B cell (primary cell): ENCODE results near the gene CACNA1D. TPM values are rescaled to one million over a fixed set of nuclear protein-coding genes. Genes with fewer than 3 reads are reported as not detected.

Experiments
- ATAC-seq: fragments of 200-7000 bp; cut with Tn5 transposase; one replicate; pipeline ENCODE4 v1.10.0; 2021; ENCODE audit warnings: low read depth, mild to moderate bottlenecking, moderate number of reproducible peaks, moderate library complexity
- CTCF ChIA-PET: fragments of 350-600 bp; sonication (Branson Sonifier 250); formaldehyde crosslinking; loops from one replicate; lab custom pipeline; 2021; ENCODE audit warnings: antibody characterized with exemption, inconsistent platforms; lab: Charles Lee
- POLR2A ChIA-PET: fragments of 350-600 bp; sonication (Branson Sonifier 250); formaldehyde crosslinking; loops from one replicate; lab custom pipeline; 2021; ENCODE audit warnings: antibody characterized with exemption; lab: Charles Lee
- DNase-seq: peaks from one replicate; pipeline ENCODE4 v3.0.0; 2013
- H2AFZ ChIP-seq: 2 replicates; pipeline ENCODE4 v1.6.1; 2012; ENCODE audit warnings: mild to moderate bottlenecking, low read depth, low read length; ENCODE audit not compliant: insufficient read depth, poor library complexity, severe bottlenecking
- H3K27ac ChIP-seq, 2 donors: 1 replicate in 1 of 2; 2 replicates in 1 of 2; pipeline ENCODE4 v1.5.1; 2012 to 2013; ENCODE audit warnings: low read length in 2 of 2, mild to moderate bottlenecking in 2 of 2, moderate library complexity in 1 of 2
- H3K27me3 ChIP-seq, 4 experiments: fragments of 200-600 bp in 1 of 4; sonication (generic) in 1 of 4; replicated peaks in 1 of 4; 1 replicate in 2 of 4; 2 replicates in 2 of 4; pipeline versions ENCODE4 v1.6.1 to v1.7.0; 2013 to 2016; ENCODE audit warnings: low read length in 3 of 4, mild to moderate bottlenecking in 2 of 4, mixed read lengths in 1 of 4, moderate library complexity in 1 of 4; ENCODE audit not compliant: insufficient read depth in 4 of 4, control insufficient read depth in 3 of 4; ENCODE audit errors: control extremely low read depth in 1 of 4
- H3K36me3 ChIP-seq, 2 experiments: replicated peaks in 1 of 2; 1 replicate in 1 of 2; 2 replicates in 1 of 2; pipeline versions ENCODE4 v1.6.1 to v1.7.1; 2013; ENCODE audit warnings: low read length in 1 of 2; ENCODE audit not compliant: insufficient read depth in 2 of 2, control insufficient read depth in 1 of 2; ENCODE audit errors: control extremely low read depth in 1 of 2, extremely low read depth in 1 of 2
- H3K4me1 ChIP-seq, 2 donors: fragments of 200-600 bp in 1 of 2; sonication (generic) in 1 of 2; 1 replicate in 1 of 2; 2 replicates in 1 of 2; pipeline versions ENCODE4 v1.5.1 to v1.6.1; 2013 to 2017; ENCODE audit warnings: low read length in 2 of 2; ENCODE audit not compliant: control insufficient read depth in 2 of 2, insufficient read depth in 2 of 2
- H3K4me2 ChIP-seq: replicated peaks from 2 replicates; pipeline ENCODE3; 2012; ENCODE audit warnings: mild to moderate bottlenecking, low read depth, low read length; ENCODE audit not compliant: poor library complexity, severe bottlenecking
- H3K4me3 ChIP-seq, 5 experiments: fragments of 200-600 bp in 1 of 5; sonication (generic) in 1 of 5; 1 replicate in 3 of 5; 2 replicates in 2 of 5; pipeline versions ENCODE4 v1.5.1 to v1.7.0; 2011 to 2016; ENCODE audit warnings: low read length in 4 of 5, mild to moderate bottlenecking in 4 of 5, low read depth in 2 of 5, control low read depth in 1 of 5, moderate library complexity in 1 of 5; ENCODE audit not compliant: insufficient read depth in 1 of 5; ENCODE audit errors: control extremely low read depth in 1 of 5, extremely low read depth in 1 of 5
- H3K79me2 ChIP-seq: fragments of 200-600 bp; sonication (generic); one replicate; pipeline ENCODE4 v1.6.0; 2016; ENCODE audit warnings: low read length; ENCODE audit not compliant: control insufficient read depth, insufficient read depth
- H3K9ac ChIP-seq: fragments of 200-600 bp; sonication (generic); 2 replicates; pipeline ENCODE4 v1.6.1; 2017; ENCODE audit warnings: mild to moderate bottlenecking, low read length, moderate library complexity
- H3K9me3 ChIP-seq, 3 donors: one replicate each; pipeline versions ENCODE4 v1.6.1 to v1.7.1; 2013; ENCODE audit warnings: low read length in 2 of 3; ENCODE audit not compliant: control insufficient read depth in 2 of 3, insufficient read depth in 1 of 3; ENCODE audit errors: control extremely low read depth in 1 of 3
- H4K20me1 ChIP-seq: 2 replicates; pipeline ENCODE4 v1.6.0; 2012; ENCODE audit warnings: mild to moderate bottlenecking, low read length; ENCODE audit not compliant: insufficient read depth, control insufficient read depth, poor library complexity, severe bottlenecking
- H3K27ac Mint-ChIP-seq: one replicate; pipeline ENCODE4 v1.8.0; 2021; ENCODE audit warnings: mixed read lengths
- H3K27me3 Mint-ChIP-seq: one replicate; pipeline ENCODE4 v1.8.0; 2021; ENCODE audit warnings: mixed read lengths
- H3K4me1 Mint-ChIP-seq: one replicate; pipeline ENCODE4 v1.8.0; 2021; ENCODE audit warnings: mixed read lengths
- H3K4me3 Mint-ChIP-seq: one replicate; pipeline ENCODE4 v1.8.0; 2021; ENCODE audit warnings: mixed read lengths
- H3K9me3 Mint-ChIP-seq: one replicate; pipeline ENCODE4 v1.8.0; 2022; ENCODE audit warnings: mixed read lengths; ENCODE audit not compliant: insufficient read depth
- CTCF ChIP-seq: fragments of 200-600 bp; IDR thresholded peaks from one replicate; pipeline ENCODE4 v1.8.0; 2022; ENCODE audit warnings: antibody characterized with exemption, mild to moderate bottlenecking
- EZH2 ChIP-seq: IDR thresholded peaks from 2 replicates; pipeline ENCODE4 v1.6.1; 2012; ENCODE audit warnings: borderline replicate concordance, low read depth, mild to moderate bottlenecking, moderate library complexity, low read length; ENCODE audit not compliant: insufficient read depth, poor library complexity, severe bottlenecking
- WGBS: methylation state at CpG from one replicate; pipeline ENCODE4 v1.1.5; 2013; ENCODE audit warnings: missing lambda C conversion rate; ENCODE audit not compliant: insufficient coverage; 5-methylcytosine and 5-hydroxymethylcytosine counted together
- intact Hi-C: fragments of 100-400 bp; cut with micrococcal nuclease; formaldehyde crosslinking; loops from one replicate; pipeline ENCODE4 v1.10.0; 2022
- polyA plus RNA-seq: library from polyadenylated mRNA; depleted of rRNA; stranded (reverse); fragments of >200 nt; gene quantifications from 2 replicates; pipeline ENCODE4 v1.2.3, GENCODE V29; 2012
- total RNA-seq, 2 donors: library from RNA; stranded (reverse); fragments of 120-200 nt in 1 of 2; gene quantifications; 1 replicate in 1 of 2; 2 replicates in 1 of 2; pipeline versions ENCODE4 v1.2.3 to v1.2.4, GENCODE V29; 2013 to 2022

CACNA1D gene
- total and polyA plus RNA-seq, 2 donors (not counting 1 experiment from before 2014, with no cell fraction given) = 0.06 to 0.07 TPM

GRCh38 chr3:53589806-53590205, 95.4 kb downstream of the CACNA1D start:
- H3K4me2 ChIP-seq = no peak overlapping the region
- no peak overlapping the region for H3K4me3 Mint-ChIP-seq
- H3K9ac ChIP-seq = no peak overlapping the region
- H3K36me3 ChIP-seq = no peaks in the 10 kb centered on the region
- no peaks in the 10 kb centered on the region for H3K79me2 ChIP-seq
- intact Hi-C loops = no loop called here
- no peaks in the 10 kb centered on the region for H3K9me3 Mint-ChIP-seq
- TF ChIP-seq CTCF (no peak), EZH2 (no peak)
- H4K20me1 ChIP-seq = no peaks in the 10 kb centered on the region
- no peak for DNase-seq
- H2AFZ ChIP-seq = no peak overlapping the region
- H3K27ac ChIP-seq = no peak overlapping the region
- H3K27me3 ChIP-seq = no peaks in the 10 kb centered on the region
- ChIA-PET POLR2A (no interaction called here), CTCF (no interaction called here)
- H3K4me3 ChIP-seq = no peak overlapping the region
- H3K27ac Mint-ChIP-seq = no peak overlapping the region
- H3K4me1 Mint-ChIP-seq = peaks cover 15% of the 10 kb centered on the region
- no peaks in the 10 kb centered on the region for H3K9me3 ChIP-seq
- ATAC-seq = no peak
- no peaks in the 10 kb centered on the region for H3K27me3 Mint-ChIP-seq
- H3K4me1 ChIP-seq = peaks cover 0 to 11% of the 10 kb centered on the region in 2 donors

- CTCF ChIA-PET = no interaction called here
- Histone ChIP-seq H3K4me1 (peaks cover 0 to 11% of the 10 kb centered on the region in 2 donors), H3K9ac (no peak overlapping the region), H4K20me1 (no peaks in the 10 kb centered on the region), H3K4me2 (no peak overlapping the region), H2AFZ (no peak overlapping the region), H3K27me3 (no peaks in the 10 kb centered on the region), H3K27ac (no peak overlapping the region), H3K79me2 (no peaks in the 10 kb centered on the region), H3K4me3 (no peak overlapping the region), H3K9me3 (no peaks in the 10 kb centered on the region), H3K36me3 (no peaks in the 10 kb centered on the region)
- DNase-seq (no peak), ATAC-seq (no peak)
- intact Hi-C loops = no loop called here
- no peaks in the 10 kb centered on the region for H3K27me3 Mint-ChIP-seq
- POLR2A ChIA-PET = no interaction called here
- no peak overlapping the region for H3K27ac Mint-ChIP-seq
- TF ChIP-seq CTCF = no peak
- no peak for TF ChIP-seq EZH2
- no peak overlapping the region for H3K4me3 Mint-ChIP-seq
- H3K9me3 Mint-ChIP-seq = no peaks in the 10 kb centered on the region
- 97% methylated on average over 8 of the region's 8 CpGs for WGBS
- H3K4me1 Mint-ChIP-seq = peaks cover 15% of the 10 kb centered on the region
Measured at GRCh38 chr3:53590606-53591005, 96.2 kb downstream of the CACNA1D start.
